ENCODE measurements around the gene KLF4. TPM values are rescaled to one million over a fixed set of nuclear protein-coding genes. Genes with fewer than 3 reads are reported as not detected.
A peak's percentile ranks its signal among the peaks of the same experiment; 100 is the strongest.
"Not testable (repeated sequence)": the region's sequence is repeated elsewhere in the genome, so short reads cannot be mapped to it uniquely, and the experiment has no call there.

KLF4 gene
- total and polyA plus RNA-seq, 4 donors = 23.3 to 80.7 (median 68.0) TPM

DNA sequence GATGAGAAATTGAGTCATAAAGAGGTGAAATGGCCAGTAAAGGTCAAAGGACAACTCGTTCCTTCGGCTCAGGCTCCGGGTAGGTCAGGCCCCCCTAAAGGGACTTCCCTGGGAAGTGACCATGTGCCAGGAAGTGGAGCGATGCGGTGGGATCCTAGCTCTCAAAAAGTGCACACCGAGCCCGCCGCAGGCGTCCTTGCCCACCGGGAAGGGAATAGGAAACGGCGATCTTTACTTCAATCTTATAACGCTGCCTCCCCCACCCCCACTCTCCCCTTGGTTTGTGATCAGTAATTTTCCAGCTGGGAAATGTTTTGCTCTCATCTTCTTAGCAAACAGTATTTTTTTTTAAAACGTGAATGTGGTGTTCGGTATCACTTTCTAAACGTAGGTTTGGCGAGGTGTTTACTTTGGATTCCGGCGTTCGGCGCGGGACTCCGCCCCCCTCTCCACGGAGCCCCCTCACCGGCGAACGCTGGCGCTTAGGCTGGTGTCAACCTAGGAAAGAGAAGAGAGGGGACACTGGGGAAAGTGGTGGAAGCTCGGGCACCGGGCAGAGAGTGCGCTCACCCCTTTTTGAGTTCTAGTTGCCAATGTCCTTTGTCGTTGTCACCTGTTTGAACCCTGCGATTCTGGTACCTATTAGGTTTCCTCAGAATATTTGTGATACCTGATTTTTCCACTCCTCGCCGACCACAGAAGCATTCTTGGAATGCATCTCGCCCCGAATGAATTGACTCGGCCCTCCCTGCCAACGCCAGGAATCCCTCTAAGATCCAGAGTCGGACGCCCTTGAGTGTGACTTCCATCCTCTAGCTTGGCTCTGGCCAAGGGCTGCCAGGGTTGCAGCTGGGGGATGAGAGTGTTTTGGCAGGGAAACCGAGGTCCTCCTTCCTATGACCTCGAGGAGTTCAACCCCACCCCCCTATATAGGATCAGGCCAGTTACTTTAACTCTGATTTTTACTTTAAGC is 1.8 kb upstream of the KLF4 start:
- Histone ChIP-seq H3K27me3 (ENCODE audit: control insufficient read depth in 3 of 3, insufficient read depth in 3 of 3, low read length in 2 of 3) (peaks cover 0 to 2% (median 0%) of the 10 kb centered on the region in 3 donors), H3K4me1 (ENCODE audit: control insufficient read depth in 5 of 5, insufficient read depth in 5 of 5, low read length in 5 of 5) (peaks cover 0 to 43% (median 4%) of the 10 kb centered on the region in 5 donors), H3K4me3 (no peak overlapping the region), H3K27ac (ENCODE audit: low read depth in 1 of 2, low read length in 1 of 2) (peak overlapping the region in 1 of 2 donors; percentile 32), H3K9me3 (ENCODE audit: control insufficient read depth in 4 of 4, insufficient read depth in 3 of 4, low read length in 3 of 4) (peaks cover 0 to 4% (median 0%) of the 10 kb centered on the region in 4 donors), H3K9ac (ENCODE audit: insufficient read depth in 1 of 2, low read length in 2 of 2) (peak overlapping the region in 1 of 2 donors; percentile 65), H3K36me3 (ENCODE audit: control insufficient read depth in 4 of 4, insufficient read depth in 4 of 4, low read length in 4 of 4) (peaks cover 0 to 16% (median 1%) of the 10 kb centered on the region in 4 donors)
- no peak for ATAC-seq (ENCODE audit: insufficient read depth, low FRiP score)
- DNase-seq = peak; percentile 60 to 79 (median 73)
- TF ChIP-seq, protein P1, sequence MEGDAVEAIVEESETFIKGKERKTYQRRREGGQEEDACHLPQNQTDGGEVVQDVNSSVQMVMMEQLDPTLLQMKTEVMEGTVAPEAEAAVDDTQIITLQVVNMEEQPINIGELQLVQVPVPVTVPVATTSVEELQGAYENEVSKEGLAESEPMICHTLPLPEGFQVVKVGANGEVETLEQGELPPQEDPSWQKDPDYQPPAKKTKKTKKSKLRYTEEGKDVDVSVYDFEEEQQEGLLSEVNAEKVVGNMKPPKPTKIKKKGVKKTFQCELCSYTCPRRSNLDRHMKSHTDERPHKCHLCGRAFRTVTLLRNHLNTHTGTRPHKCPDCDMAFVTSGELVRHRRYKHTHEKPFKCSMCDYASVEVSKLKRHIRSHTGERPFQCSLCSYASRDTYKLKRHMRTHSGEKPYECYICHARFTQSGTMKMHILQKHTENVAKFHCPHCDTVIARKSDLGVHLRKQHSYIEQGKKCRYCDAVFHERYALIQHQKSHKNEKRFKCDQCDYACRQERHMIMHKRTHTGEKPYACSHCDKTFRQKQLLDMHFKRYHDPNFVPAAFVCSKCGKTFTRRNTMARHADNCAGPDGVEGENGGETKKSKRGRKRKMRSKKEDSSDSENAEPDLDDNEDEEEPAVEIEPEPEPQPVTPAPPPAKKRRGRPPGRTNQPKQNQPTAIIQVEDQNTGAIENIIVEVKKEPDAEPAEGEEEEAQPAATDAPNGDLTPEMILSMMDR (IDR thresholded peaks at IDR 0.05; ENCODE audit: control extremely low read depth, extremely low read depth) = no peak
- WGBS, 2 donors = 17 to 19% methylated on average over 43 of the region's 43 CpGs

DNA sequence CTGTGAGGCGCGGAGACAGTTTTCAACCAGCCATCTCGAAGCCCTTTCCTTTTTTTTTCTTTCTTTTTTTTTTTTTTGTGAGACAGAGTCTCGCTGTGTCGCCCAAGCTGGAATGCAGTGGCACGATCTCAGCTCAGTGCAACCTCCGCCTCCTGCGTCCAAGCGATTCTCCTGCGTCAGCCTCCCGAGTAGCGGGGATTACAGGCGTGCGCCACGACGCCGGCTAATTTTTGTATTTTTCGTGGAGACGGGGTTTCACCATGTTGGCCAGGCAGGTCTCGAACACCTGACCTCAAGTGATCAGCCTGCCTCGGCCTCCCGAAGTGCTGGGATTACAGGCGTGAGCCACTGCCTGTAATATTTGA is 1.0 kb upstream of the KLF4 start:
- ATAC-seq (ENCODE audit: insufficient read depth, low FRiP score); H3K9me3 ChIP-seq (ENCODE audit: control insufficient read depth in 4 of 4, insufficient read depth in 3 of 4, low read length in 3 of 4); H3K27me3 ChIP-seq (ENCODE audit: control insufficient read depth in 3 of 3, insufficient read depth in 3 of 3, low read length in 2 of 3); H3K4me3 ChIP-seq: not testable (repeated sequence)
- Histone ChIP-seq H3K4me1 (ENCODE audit: control insufficient read depth in 5 of 5, insufficient read depth in 5 of 5, low read length in 5 of 5) (peaks cover 0 to 47% (median 4%) of the 10 kb centered on the region in 5 donors), H3K36me3 (ENCODE audit: control insufficient read depth in 4 of 4, insufficient read depth in 4 of 4, low read length in 4 of 4) (peaks cover 0 to 16% (median 3%) of the 10 kb centered on the region in 4 donors), H3K27ac (ENCODE audit: low read depth in 1 of 2, low read length in 1 of 2) (peak overlapping the region; percentile 86 to 87), H3K9ac (ENCODE audit: insufficient read depth in 1 of 2, low read length in 2 of 2) (peak overlapping the region in 1 of 2 donors; percentile 86)
- DNase-seq = peak in 1 of 3 donors; percentile 55
- 11 to 19% methylated on average over 23 of the region's 23 CpGs for WGBS, 2 donors

DNA sequence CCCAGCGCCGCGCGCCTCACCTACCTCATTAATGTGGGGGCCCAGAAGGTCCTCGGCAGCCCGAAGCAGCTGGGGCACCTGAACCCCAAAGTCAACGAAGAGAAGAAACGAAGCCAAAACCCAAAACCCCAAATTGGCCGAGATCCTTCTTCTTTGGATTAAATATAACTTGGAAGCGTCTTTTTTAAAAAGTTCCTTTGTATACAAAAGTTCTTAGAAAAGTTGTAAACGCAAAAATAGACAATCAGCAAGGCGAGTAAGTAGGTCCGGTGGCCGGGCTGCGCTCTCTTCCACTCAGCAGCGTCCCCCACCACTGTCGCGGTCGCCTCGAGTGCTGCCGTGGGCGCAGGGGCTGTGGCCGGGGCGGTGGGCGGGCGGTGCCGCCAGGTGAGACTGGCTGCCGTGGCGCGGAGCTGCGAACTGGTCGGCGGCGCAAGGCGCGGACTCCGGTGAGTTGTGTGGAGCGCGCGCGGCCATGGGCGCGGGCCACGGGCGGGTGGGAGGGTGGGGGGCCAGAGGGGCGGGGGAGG is 360 bp downstream of the KLF4 start:
- ATAC-seq (ENCODE audit: insufficient read depth, low FRiP score) (peak; percentile 23), DNase-seq (no peak)
- TF ChIP-seq, protein P1 (IDR thresholded peaks at IDR 0.05; ENCODE audit: control extremely low read depth, extremely low read depth) = no peak
- WGBS, 2 donors = 1% methylated on average over 36 to 46 of the region's 46 CpGs
- Histone ChIP-seq H3K36me3 (ENCODE audit: control insufficient read depth in 4 of 4, insufficient read depth in 4 of 4, low read length in 4 of 4) (peaks cover 0 to 16% (median 4%) of the 10 kb centered on the region in 4 donors), H3K4me3 (peak overlapping the region; percentile 90), H3K4me1 (ENCODE audit: control insufficient read depth in 5 of 5, insufficient read depth in 5 of 5, low read length in 5 of 5) (peaks cover 0 to 47% (median 4%) of the 10 kb centered on the region in 5 donors), H3K9me3 (ENCODE audit: control insufficient read depth in 4 of 4, insufficient read depth in 3 of 4, low read length in 3 of 4) (peaks cover 0 to 4% (median 0%) of the 10 kb centered on the region in 4 donors), H3K27me3 (ENCODE audit: control insufficient read depth in 3 of 3, insufficient read depth in 3 of 3, low read length in 2 of 3) (peaks cover 0 to 2% (median 0%) of the 10 kb centered on the region in 3 donors), H3K9ac (ENCODE audit: insufficient read depth in 1 of 2, low read length in 2 of 2) (peak overlapping the region; percentile 46 to 56), H3K27ac (ENCODE audit: low read depth in 1 of 2, low read length in 1 of 2) (peak overlapping the region; percentile 94 to 98)
